Measurements from ENCODE around the gene GPR143.
"Not testable (repeated sequence)": the region's sequence is repeated elsewhere in the genome, so short reads cannot be mapped to it uniquely, and the experiment has no call there.

The GPR143 gene

DNA sequence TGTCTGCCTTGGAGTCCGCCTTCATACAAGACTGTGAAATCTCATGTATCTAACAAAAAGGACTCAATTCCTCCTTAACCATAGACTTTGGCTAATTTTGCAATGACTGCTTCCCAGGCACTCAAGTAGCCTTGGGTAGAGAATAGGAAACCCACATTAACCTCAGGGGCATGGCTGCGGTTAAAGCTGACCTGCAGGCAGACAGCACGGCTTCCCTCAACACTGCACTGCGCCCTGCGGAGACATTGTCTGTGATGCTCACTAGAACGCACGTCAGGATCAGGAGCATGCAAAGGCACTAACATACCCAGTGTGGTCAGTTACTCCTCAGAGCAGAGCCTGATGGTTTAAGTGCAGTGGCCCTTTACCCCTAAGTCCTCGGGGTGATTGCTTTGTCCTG, 10.3 kb upstream of the GPR143 start:
- Histone ChIP-seq H3K4me2 (no peak overlapping the region), H3K36me3 (ENCODE audit: insufficient read depth) (no peaks in the 10 kb centered on the region), H4K20me1 (ENCODE audit: insufficient read depth) (no peaks in the 10 kb centered on the region), H3K4me1 (ENCODE audit: low read depth, poor library complexity, severe bottlenecking) (no peaks in the 10 kb centered on the region), H3K4me3 (IDR thresholded peaks at IDR 0.05; ENCODE audit: insufficient read depth, low read depth, low read length) (no peak overlapping the region), H3K27ac (no peak overlapping the region), H3K9ac (no peak overlapping the region), H3K79me2 (ENCODE audit: insufficient read depth, low read depth) (no peaks in the 10 kb centered on the region), H2AFZ (ENCODE audit: low read depth) (no peak overlapping the region), H3K27me3 (ENCODE audit: insufficient read depth, low read depth) (no peaks in the 10 kb centered on the region)
- TF ChIP-seq, protein P1, sequence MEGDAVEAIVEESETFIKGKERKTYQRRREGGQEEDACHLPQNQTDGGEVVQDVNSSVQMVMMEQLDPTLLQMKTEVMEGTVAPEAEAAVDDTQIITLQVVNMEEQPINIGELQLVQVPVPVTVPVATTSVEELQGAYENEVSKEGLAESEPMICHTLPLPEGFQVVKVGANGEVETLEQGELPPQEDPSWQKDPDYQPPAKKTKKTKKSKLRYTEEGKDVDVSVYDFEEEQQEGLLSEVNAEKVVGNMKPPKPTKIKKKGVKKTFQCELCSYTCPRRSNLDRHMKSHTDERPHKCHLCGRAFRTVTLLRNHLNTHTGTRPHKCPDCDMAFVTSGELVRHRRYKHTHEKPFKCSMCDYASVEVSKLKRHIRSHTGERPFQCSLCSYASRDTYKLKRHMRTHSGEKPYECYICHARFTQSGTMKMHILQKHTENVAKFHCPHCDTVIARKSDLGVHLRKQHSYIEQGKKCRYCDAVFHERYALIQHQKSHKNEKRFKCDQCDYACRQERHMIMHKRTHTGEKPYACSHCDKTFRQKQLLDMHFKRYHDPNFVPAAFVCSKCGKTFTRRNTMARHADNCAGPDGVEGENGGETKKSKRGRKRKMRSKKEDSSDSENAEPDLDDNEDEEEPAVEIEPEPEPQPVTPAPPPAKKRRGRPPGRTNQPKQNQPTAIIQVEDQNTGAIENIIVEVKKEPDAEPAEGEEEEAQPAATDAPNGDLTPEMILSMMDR (conservative IDR thresholded peaks at IDR 0.05; ENCODE audit: low read depth, low read length) = no peak

DNA sequence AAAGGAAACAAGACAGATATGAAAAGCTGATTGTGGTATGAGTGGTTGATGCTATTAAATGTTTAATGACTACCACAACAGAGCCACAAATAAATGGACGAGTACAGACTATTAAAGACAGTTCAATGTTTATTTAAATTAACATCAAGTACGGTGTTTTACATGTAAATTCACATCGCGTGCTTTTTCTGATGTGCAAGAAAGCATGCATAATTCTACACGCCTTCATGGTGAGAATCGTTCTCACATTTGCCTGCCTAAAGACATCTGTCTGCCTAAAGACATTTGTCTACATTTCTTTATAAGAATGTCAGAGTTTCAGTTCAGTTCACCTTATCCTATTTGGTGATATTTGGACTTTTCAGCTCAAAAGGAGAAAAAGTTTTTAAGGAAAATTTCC, 7.3 kb upstream of the GPR143 start:
- Histone ChIP-seq H3K36me3 (ENCODE audit: insufficient read depth) (no peaks in the 10 kb centered on the region), H3K79me2 (ENCODE audit: insufficient read depth, low read depth) (no peaks in the 10 kb centered on the region), H2AFZ (ENCODE audit: low read depth) (no peak overlapping the region), H3K9ac (no peak overlapping the region), H3K27ac (no peak overlapping the region), H3K4me1 (ENCODE audit: low read depth, poor library complexity, severe bottlenecking) (no peaks in the 10 kb centered on the region), H3K4me3 (IDR thresholded peaks at IDR 0.05; ENCODE audit: insufficient read depth, low read depth, low read length) (no peak overlapping the region), H3K27me3 (ENCODE audit: insufficient read depth, low read depth) (no peaks in the 10 kb centered on the region), H4K20me1 (ENCODE audit: insufficient read depth) (no peaks in the 10 kb centered on the region), H3K4me2 (no peak overlapping the region)
- TF ChIP-seq, protein P1 (conservative IDR thresholded peaks at IDR 0.05; ENCODE audit: low read depth, low read length) = no peak

GRCh38 chrX:9770319-9770718, 4.7 kb upstream of the GPR143 start:
- H3K4me3 ChIP-seq (IDR thresholded peaks at IDR 0.05; ENCODE audit: insufficient read depth, low read depth, low read length) = no peak overlapping the region
- no peaks in the 10 kb centered on the region for H4K20me1 ChIP-seq (ENCODE audit: insufficient read depth)
- TF ChIP-seq, protein P1 (conservative IDR thresholded peaks at IDR 0.05; ENCODE audit: low read depth, low read length) = no peak
- H3K4me2 ChIP-seq = no peak overlapping the region
- H3K27me3 ChIP-seq (ENCODE audit: insufficient read depth, low read depth) = no peaks in the 10 kb centered on the region
- H3K79me2 ChIP-seq (ENCODE audit: insufficient read depth, low read depth) = no peaks in the 10 kb centered on the region
- H3K9ac ChIP-seq = no peak overlapping the region
- H2AFZ ChIP-seq (ENCODE audit: low read depth) = no peak overlapping the region
- no peak overlapping the region for H3K27ac ChIP-seq
- no peaks in the 10 kb centered on the region for H3K4me1 ChIP-seq (ENCODE audit: low read depth, poor library complexity, severe bottlenecking)
- H3K36me3 ChIP-seq (ENCODE audit: insufficient read depth) = no peaks in the 10 kb centered on the region

- not testable (repeated sequence) for H3K4me2 ChIP-seq
These were observed 2.7 kb upstream of the GPR143 start for GRCh38 chrX:9768321-9768839.

GRCh38 chrX:9767375-9767774, 1.7 kb upstream of the GPR143 start:
- Histone ChIP-seq H3K9ac (no peak overlapping the region), H3K27ac (no peak overlapping the region), H3K79me2 (ENCODE audit: insufficient read depth, low read depth) (no peaks in the 10 kb centered on the region), H3K4me2 (no peak overlapping the region), H3K4me1 (ENCODE audit: low read depth, poor library complexity, severe bottlenecking) (no peaks in the 10 kb centered on the region), H3K4me3 (IDR thresholded peaks at IDR 0.05; ENCODE audit: insufficient read depth, low read depth, low read length) (no peak overlapping the region), H3K36me3 (ENCODE audit: insufficient read depth) (no peaks in the 10 kb centered on the region), H3K27me3 (ENCODE audit: insufficient read depth, low read depth) (no peaks in the 10 kb centered on the region), H2AFZ (ENCODE audit: low read depth) (no peak overlapping the region), H4K20me1 (ENCODE audit: insufficient read depth) (no peaks in the 10 kb centered on the region)
- TF ChIP-seq, protein P1 (conservative IDR thresholded peaks at IDR 0.05; ENCODE audit: low read depth, low read length) = no peak

More at GRCh38 chrX:9768321-9768839, 2.7 kb upstream of the GPR143 start:
- H3K27me3 ChIP-seq (ENCODE audit: insufficient read depth, low read depth); H3K4me3 ChIP-seq (IDR thresholded peaks at IDR 0.05; ENCODE audit: insufficient read depth, low read depth, low read length); H2AFZ ChIP-seq (ENCODE audit: low read depth); H3K36me3 ChIP-seq (ENCODE audit: insufficient read depth); H3K79me2 ChIP-seq (ENCODE audit: insufficient read depth, low read depth); H3K9ac ChIP-seq; H3K4me1 ChIP-seq (ENCODE audit: low read depth, poor library complexity, severe bottlenecking); H4K20me1 ChIP-seq (ENCODE audit: insufficient read depth); H3K27ac ChIP-seq: not testable (repeated sequence)

All from KMS-11 (cell line).